Chondrocyte (in vitro differentiated cells): Measurements from ENCODE around the gene CRAMP1. TPM values are rescaled to one million over a fixed set of nuclear protein-coding genes. Genes with fewer than 3 reads are reported as not detected.

Source experiments
- DNase-seq: peaks from one replicate; pipeline ENCODE4 v3.0.0; 2021; ENCODE audit warnings: mixed read lengths, low spot score
- H3K27ac Mint-ChIP-seq: one replicate; pipeline ENCODE4 v1.8.0; 2021; ENCODE audit warnings: mild to moderate bottlenecking, moderate library complexity, mixed read lengths; ENCODE audit not compliant: unreplicated experiment
- H3K27me3 Mint-ChIP-seq: 2 replicates; pipeline ENCODE4 v1.8.0; 2021; ENCODE audit warnings: low read depth, mixed read lengths
- H3K36me3 Mint-ChIP-seq: 2 replicates; pipeline ENCODE4 v1.8.0; 2021; ENCODE audit warnings: low read depth, mixed read lengths
- H3K4me1 Mint-ChIP-seq: 2 replicates; pipeline ENCODE4 v1.8.0; 2021; ENCODE audit warnings: low read depth, mild to moderate bottlenecking, mixed read lengths
- H3K4me3 Mint-ChIP-seq: one replicate; pipeline ENCODE4 v1.8.0; 2021; ENCODE audit warnings: mild to moderate bottlenecking, moderate library complexity, mixed read lengths; ENCODE audit not compliant: unreplicated experiment
- H3K9me3 Mint-ChIP-seq: 2 replicates; pipeline ENCODE4 v1.8.0; 2021; ENCODE audit warnings: low read depth, mixed read lengths
- total RNA-seq: library from RNA; stranded (reverse); gene quantifications from 3 replicates; pipeline ENCODE4 v1.2.1, GENCODE V29; 2021
- TF ChIP-seq, protein P1 (sequence below): fragments of 200-600 bp; sonication (generic); IDR thresholded peaks from 2 replicates; pipeline ENCODE4 v1.5.0; 2021; ENCODE audit warnings: antibody characterized with exemption, mild to moderate bottlenecking, moderate library complexity

CRAMP1 gene
- total RNA-seq, 1 donor from 2014 or later, result 20.5 TPM

DNA sequence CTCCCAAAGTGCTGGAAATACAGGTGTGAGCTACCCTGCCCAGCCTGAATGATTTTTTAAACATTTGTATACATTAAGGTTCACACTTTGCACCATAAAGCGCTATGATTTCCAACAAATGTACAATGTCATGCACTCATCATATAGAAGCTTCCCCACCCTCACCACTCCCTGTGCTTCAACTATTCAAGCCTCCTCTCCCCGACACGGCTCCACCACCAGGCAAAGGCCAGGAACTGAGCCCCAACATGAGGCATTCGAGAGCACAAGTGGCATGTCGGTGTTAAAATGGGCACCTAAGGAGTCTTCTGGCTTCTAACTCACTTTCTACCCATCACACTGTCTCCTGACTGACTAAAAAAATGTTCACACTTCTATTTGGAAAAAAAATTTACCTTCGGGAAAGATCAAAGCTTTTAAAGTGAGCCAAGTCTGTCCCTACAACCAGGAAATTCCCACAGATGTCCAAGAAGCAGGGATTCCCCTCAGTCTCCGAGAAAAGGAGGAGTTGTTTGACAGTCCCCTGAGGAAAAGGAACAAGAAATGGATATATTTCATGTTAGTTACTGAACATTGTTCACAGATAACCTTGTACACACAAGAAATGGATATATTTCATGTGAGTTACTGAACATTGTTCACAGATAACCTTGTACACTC lies 41.0 kb upstream of the CRAMP1 start:
- no peaks in the 10 kb centered on the region for H3K4me1 Mint-ChIP-seq
- H3K4me3 Mint-ChIP-seq, result no peak overlapping the region
- H3K36me3 Mint-ChIP-seq, result peaks cover 14% of the 10 kb centered on the region
- H3K27ac Mint-ChIP-seq, result no peak overlapping the region
- DNase-seq, result no peak
- no peaks in the 10 kb centered on the region for H3K9me3 Mint-ChIP-seq
- no peaks in the 10 kb centered on the region for H3K27me3 Mint-ChIP-seq
- TF ChIP-seq, protein P1, sequence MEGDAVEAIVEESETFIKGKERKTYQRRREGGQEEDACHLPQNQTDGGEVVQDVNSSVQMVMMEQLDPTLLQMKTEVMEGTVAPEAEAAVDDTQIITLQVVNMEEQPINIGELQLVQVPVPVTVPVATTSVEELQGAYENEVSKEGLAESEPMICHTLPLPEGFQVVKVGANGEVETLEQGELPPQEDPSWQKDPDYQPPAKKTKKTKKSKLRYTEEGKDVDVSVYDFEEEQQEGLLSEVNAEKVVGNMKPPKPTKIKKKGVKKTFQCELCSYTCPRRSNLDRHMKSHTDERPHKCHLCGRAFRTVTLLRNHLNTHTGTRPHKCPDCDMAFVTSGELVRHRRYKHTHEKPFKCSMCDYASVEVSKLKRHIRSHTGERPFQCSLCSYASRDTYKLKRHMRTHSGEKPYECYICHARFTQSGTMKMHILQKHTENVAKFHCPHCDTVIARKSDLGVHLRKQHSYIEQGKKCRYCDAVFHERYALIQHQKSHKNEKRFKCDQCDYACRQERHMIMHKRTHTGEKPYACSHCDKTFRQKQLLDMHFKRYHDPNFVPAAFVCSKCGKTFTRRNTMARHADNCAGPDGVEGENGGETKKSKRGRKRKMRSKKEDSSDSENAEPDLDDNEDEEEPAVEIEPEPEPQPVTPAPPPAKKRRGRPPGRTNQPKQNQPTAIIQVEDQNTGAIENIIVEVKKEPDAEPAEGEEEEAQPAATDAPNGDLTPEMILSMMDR, result no peak

DNA sequence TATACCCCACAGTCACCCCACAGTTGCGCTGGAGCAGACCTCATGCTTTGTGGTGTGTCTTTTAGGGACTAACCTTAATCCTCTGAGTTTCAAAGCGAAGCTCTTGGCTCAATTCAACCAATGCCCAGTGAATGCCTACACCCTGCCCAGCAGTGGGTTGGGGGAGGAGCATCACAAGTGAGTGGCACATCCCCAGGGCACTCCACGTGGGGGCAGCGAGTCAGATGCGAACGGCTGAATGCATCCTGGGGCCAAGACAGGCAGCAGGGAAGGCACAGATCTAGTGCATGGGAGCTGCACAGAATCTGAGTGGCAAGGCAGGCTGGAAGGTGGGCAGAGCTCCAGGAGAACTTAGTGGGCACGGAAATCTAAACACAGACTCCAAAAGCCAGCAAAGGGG lies 39.5 kb upstream of the CRAMP1 start:
- Mint-ChIP-seq H3K36me3 (peaks cover 18% of the 10 kb centered on the region), H3K4me3 (no peak overlapping the region), H3K27ac (no peak overlapping the region), H3K27me3 (no peaks in the 10 kb centered on the region), H3K4me1 (no peaks in the 10 kb centered on the region), H3K9me3 (no peaks in the 10 kb centered on the region)
- TF ChIP-seq, protein P1, result no peak
- no peak for DNase-seq

DNA sequence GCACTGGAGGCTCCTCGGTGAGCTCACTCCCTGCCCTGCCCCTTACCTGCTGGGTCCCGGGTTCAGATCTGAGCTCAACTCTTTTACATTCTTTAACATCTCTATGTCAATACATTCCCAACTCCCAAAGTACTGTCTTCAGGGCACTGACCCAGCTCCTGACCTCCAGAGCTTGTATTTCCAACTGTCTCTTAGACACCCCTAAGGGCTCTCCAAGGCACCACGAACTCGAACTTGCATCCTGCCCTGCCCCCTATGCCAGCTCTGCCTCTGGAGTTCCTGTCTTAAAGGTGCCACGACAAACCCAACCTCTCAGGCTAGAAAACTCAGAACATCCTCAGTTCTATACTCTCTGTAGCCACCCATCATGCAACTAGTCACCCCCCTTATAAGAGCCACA lies 38.9 kb upstream of the CRAMP1 start:
- Mint-ChIP-seq H3K4me3 (no peak overlapping the region), H3K4me1 (no peaks in the 10 kb centered on the region), H3K27me3 (no peaks in the 10 kb centered on the region), H3K36me3 (peaks cover 16% of the 10 kb centered on the region), H3K27ac (no peak overlapping the region), H3K9me3 (no peaks in the 10 kb centered on the region)
- TF ChIP-seq, protein P1, result no peak
- DNase-seq, result no peak

GRCh38 chr16:1575578-1575977 lies 36.6 kb upstream of the CRAMP1 start:
- Mint-ChIP-seq H3K4me1 (no peaks in the 10 kb centered on the region), H3K27ac (no peak overlapping the region), H3K27me3 (no peaks in the 10 kb centered on the region), H3K4me3 (no peak overlapping the region), H3K36me3 (peaks cover 22% of the 10 kb centered on the region), H3K9me3 (no peaks in the 10 kb centered on the region)
- DNase-seq, result no peak
- TF ChIP-seq, protein P1, result no peak

- Mint-ChIP-seq H3K27me3 (no peaks in the 10 kb centered on the region), H3K4me3 (no peak overlapping the region), H3K27ac (no peak overlapping the region), H3K4me1 (no peaks in the 10 kb centered on the region), H3K36me3 (peaks cover 30% of the 10 kb centered on the region), H3K9me3 (no peaks in the 10 kb centered on the region)
- no peak for DNase-seq
- TF ChIP-seq, protein P1, result no peak
These were observed 32.9 kb upstream of the CRAMP1 start for GRCh38 chr16:1579214-1579613.
